ENCODE data around the gene NPAT. TPM values are rescaled to one million over a fixed set of nuclear protein-coding genes. Genes with fewer than 3 reads are reported as not detected.
A peak's percentile ranks its signal among the peaks of the same experiment; 100 is the strongest.
"Not testable (repeated sequence)": the region's sequence is repeated elsewhere in the genome, so short reads cannot be mapped to it uniquely, and the experiment has no call there.

Gene NPAT
- total RNA-seq, 1 donor from 2014 or later, result 15.7 TPM

DNA sequence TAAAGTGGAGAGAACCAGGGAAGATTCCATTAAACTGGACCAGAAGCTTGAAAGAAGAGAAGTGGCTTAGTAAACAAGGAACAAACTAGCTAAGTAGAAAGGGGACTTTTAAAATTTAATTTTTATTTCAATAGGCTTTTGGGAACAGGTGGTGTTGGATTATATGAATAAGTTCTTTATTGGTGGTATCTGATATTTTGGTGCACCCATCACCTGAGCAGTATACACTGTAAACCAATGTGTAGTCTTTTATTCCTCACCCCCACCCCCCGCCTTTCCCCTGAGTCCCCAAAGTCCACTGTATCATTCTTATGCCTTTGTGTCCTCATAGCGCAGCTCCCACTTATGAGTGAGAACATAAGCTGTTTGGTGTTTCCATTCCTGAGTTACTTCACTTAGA lies 93.7 kb downstream of the NPAT start:
- peaks cover 1% of the 10 kb centered on the region for H3K27me3 Mint-ChIP-seq (ENCODE audit: unreplicated experiment)
- H3K4me3 Mint-ChIP-seq (ENCODE audit: unreplicated experiment), result no peak overlapping the region
- peaks cover 6% of the 10 kb centered on the region for H3K36me3 Mint-ChIP-seq (ENCODE audit: low read depth, unreplicated experiment)
- H3K27ac Mint-ChIP-seq (ENCODE audit: unreplicated experiment), result no peak overlapping the region
- TF ChIP-seq, protein P1, sequence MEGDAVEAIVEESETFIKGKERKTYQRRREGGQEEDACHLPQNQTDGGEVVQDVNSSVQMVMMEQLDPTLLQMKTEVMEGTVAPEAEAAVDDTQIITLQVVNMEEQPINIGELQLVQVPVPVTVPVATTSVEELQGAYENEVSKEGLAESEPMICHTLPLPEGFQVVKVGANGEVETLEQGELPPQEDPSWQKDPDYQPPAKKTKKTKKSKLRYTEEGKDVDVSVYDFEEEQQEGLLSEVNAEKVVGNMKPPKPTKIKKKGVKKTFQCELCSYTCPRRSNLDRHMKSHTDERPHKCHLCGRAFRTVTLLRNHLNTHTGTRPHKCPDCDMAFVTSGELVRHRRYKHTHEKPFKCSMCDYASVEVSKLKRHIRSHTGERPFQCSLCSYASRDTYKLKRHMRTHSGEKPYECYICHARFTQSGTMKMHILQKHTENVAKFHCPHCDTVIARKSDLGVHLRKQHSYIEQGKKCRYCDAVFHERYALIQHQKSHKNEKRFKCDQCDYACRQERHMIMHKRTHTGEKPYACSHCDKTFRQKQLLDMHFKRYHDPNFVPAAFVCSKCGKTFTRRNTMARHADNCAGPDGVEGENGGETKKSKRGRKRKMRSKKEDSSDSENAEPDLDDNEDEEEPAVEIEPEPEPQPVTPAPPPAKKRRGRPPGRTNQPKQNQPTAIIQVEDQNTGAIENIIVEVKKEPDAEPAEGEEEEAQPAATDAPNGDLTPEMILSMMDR (IDR thresholded peaks at IDR 0.05; ENCODE audit: unreplicated experiment), result no peak
- H3K4me1 Mint-ChIP-seq (ENCODE audit: unreplicated experiment), result peaks cover 9% of the 10 kb centered on the region
- H3K9me3 Mint-ChIP-seq (ENCODE audit: unreplicated experiment), result no peaks in the 10 kb centered on the region
- DNase-seq (ENCODE audit: low spot score), result no peak

DNA sequence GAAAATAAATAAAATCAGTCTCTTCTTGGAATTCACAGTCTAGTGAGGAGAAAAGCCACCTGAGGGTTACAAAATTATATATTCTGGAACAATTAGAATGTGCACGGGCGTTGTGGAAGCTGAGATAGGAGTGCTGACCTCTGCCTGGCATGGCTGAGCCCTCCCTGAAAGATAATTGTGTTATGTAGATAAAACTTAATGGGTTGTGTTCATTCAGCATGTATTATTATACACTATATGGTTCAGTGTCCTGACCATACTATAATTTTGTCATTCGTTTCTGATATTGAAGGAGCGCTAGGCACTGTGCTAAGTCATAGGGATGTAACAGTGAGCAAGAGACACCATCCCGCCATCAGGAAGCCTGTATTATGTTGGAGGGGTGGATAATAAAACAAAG lies 97.3 kb downstream of the NPAT start:
- no peak for DNase-seq (ENCODE audit: low spot score)
- no peaks in the 10 kb centered on the region for H3K9me3 Mint-ChIP-seq (ENCODE audit: unreplicated experiment)
- no peak overlapping the region for H3K4me3 Mint-ChIP-seq (ENCODE audit: unreplicated experiment)
- no peak overlapping the region for H3K27ac Mint-ChIP-seq (ENCODE audit: unreplicated experiment)
- peaks cover 7% of the 10 kb centered on the region for H3K36me3 Mint-ChIP-seq (ENCODE audit: low read depth, unreplicated experiment)
- peaks cover 9% of the 10 kb centered on the region for H3K27me3 Mint-ChIP-seq (ENCODE audit: unreplicated experiment)
- TF ChIP-seq, protein P1 (IDR thresholded peaks at IDR 0.05; ENCODE audit: unreplicated experiment), result no peak
- H3K4me1 Mint-ChIP-seq (ENCODE audit: unreplicated experiment), result peaks cover 18% of the 10 kb centered on the region

- peak overlapping the region; percentile 94 for H3K4me3 Mint-ChIP-seq (ENCODE audit: unreplicated experiment)
- H3K4me1 Mint-ChIP-seq (ENCODE audit: unreplicated experiment), result peaks cover 18% of the 10 kb centered on the region
- TF ChIP-seq, protein P1 (IDR thresholded peaks at IDR 0.05; ENCODE audit: unreplicated experiment), result no peak
- peaks cover 7% of the 10 kb centered on the region for H3K36me3 Mint-ChIP-seq (ENCODE audit: low read depth, unreplicated experiment)
- peaks cover 11% of the 10 kb centered on the region for H3K27me3 Mint-ChIP-seq (ENCODE audit: unreplicated experiment)
- no peaks in the 10 kb centered on the region for H3K9me3 Mint-ChIP-seq (ENCODE audit: unreplicated experiment)
- no peak for DNase-seq (ENCODE audit: low spot score)
- H3K27ac Mint-ChIP-seq (ENCODE audit: unreplicated experiment), result no peak overlapping the region
Measured at GRCh38 chr11:108122166-108122628, 100.2 kb downstream of the NPAT start.

DNA sequence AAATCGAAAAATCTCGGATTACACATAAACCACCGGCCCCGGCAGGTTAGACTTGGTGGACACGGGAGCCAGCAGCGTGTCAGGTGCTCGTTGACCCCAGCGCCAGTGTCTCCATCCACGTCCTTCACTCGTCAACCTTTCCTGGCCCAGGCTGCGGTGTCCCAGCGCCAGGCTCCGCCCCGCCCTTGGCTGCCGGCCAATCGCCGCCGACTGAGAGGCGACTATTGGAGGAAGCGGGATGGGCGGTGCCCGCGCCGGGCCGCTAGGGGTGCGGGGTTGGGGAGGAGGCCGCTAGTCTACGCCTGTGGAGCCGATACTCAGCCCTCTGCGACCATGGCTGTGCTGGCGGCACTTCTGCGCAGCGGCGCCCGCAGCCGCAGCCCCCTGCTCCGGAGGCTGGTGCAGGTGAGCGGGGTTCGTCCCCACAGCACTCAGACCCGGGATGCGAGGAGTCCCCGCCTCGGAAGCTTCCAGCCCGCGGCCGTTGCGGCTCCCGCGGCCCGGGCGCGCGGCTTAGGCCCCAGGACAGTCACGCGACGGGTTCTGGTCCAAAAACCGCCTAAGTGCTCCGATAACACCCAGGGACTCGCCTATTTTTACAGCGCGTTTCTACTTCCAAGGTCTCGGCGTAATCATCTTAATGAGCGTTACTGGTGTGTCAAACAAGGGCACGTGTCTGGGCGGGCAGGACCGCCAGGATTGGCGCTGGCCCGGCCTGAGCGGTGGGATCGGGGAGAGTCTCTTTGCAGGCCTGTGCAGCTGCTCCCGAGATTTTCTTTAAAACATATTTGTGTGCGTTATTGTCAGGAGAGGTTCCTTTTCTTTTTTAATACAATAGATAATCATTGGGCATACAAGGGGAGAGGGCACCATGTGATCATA lies 100.9 kb downstream of the NPAT start, which contains the start of gene ACAT1:
Gene ACAT1 (plus strand): TSS at position 294 of the 882 bp plus-strand sequence. CDS start 40 bp downstream, at position 334.
- peaks cover 11% of the 10 kb centered on the region for H3K27me3 Mint-ChIP-seq (ENCODE audit: unreplicated experiment)
- TF ChIP-seq, protein P1 (IDR thresholded peaks at IDR 0.05; ENCODE audit: unreplicated experiment), result peak; percentile 44
- H3K36me3 Mint-ChIP-seq (ENCODE audit: low read depth, unreplicated experiment), result peaks cover 6% of the 10 kb centered on the region
- peaks cover 18% of the 10 kb centered on the region for H3K4me1 Mint-ChIP-seq (ENCODE audit: unreplicated experiment)
- no peak within 1 kb of the TSS for H3K27ac Mint-ChIP-seq (ENCODE audit: unreplicated experiment)
- no peaks in the 10 kb centered on the region for H3K9me3 Mint-ChIP-seq (ENCODE audit: unreplicated experiment)
- peak within 1 kb of the TSS; percentile 94 for H3K4me3 Mint-ChIP-seq (ENCODE audit: unreplicated experiment)
- DNase-seq (ENCODE audit: low spot score), result peak; percentile 92

DNA sequence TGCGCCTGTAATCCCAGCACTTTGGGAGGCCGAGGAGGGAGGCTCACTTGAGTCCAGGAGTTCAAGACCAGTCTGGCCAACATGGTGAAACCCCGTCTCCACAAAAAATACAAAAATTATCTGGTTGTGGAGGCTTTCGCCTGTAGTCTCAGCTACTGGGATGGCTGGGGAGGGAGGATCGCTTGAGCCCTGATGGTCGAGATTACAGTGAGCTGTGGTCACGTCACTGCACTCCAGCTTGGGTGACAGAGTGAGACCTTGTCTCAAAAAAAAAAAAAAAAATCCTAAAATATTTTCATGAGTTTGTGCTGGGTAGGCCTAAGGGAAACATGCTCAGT lies 101.5 kb downstream of the NPAT start:
- not testable (repeated sequence) for H3K4me3 Mint-ChIP-seq (ENCODE audit: unreplicated experiment); H3K36me3 Mint-ChIP-seq (ENCODE audit: low read depth, unreplicated experiment); H3K9me3 Mint-ChIP-seq (ENCODE audit: unreplicated experiment); DNase-seq (ENCODE audit: low spot score); H3K27ac Mint-ChIP-seq (ENCODE audit: unreplicated experiment)
- Mint-ChIP-seq H3K4me1 (ENCODE audit: unreplicated experiment) (peaks cover 18% of the 10 kb centered on the region), H3K27me3 (ENCODE audit: unreplicated experiment) (peaks cover 11% of the 10 kb centered on the region)

Data from endothelial cell (in vitro differentiated cells).